NT2/D1 (cell line): ENCODE results near the gene CFTR.

ENCODE experiments used
- DNase-seq: peaks from one replicate; pipeline ENCODE4 v3.0.0-alpha.2; 2011; ENCODE audit warnings: low read depth, low spot score
- H3K27me3 ChIP-seq: 2 replicates; pipeline ENCODE4 v1.6.0; 2011; ENCODE audit warnings: mild to moderate bottlenecking; ENCODE audit not compliant: insufficient read length, insufficient read depth
- H3K36me3 ChIP-seq: 2 replicates; pipeline ENCODE4 v1.6.1; 2011; ENCODE audit warnings: mild to moderate bottlenecking, low read length, mixed read lengths; ENCODE audit not compliant: insufficient read depth, insufficient read length
- H3K4me1 ChIP-seq: 2 replicates; pipeline ENCODE4 v1.5.1; 2011; ENCODE audit not compliant: insufficient read depth, insufficient read length
- H3K4me3 ChIP-seq: 2 replicates; pipeline ENCODE4 v1.5.1; 2011; ENCODE audit warnings: low read depth; ENCODE audit not compliant: insufficient read length
- H3K9ac ChIP-seq: 2 replicates; pipeline ENCODE4 v1.6.0; 2011; ENCODE audit warnings: low read depth; ENCODE audit not compliant: insufficient read length
- H3K9me3 ChIP-seq: 2 replicates; pipeline ENCODE4 v1.5.1; 2011; ENCODE audit warnings: mild to moderate bottlenecking, low read length; ENCODE audit not compliant: insufficient read depth
- SUZ12 ChIP-seq: IDR thresholded peaks from 2 replicates; pipeline ENCODE4 v1.6.1; 2011; ENCODE audit not compliant: insufficient read length, insufficient read depth; ENCODE audit errors: extremely low read depth
- YY1 ChIP-seq: IDR thresholded peaks from 2 replicates; pipeline ENCODE4 v1.6.1; 2011; ENCODE audit not compliant: insufficient read length, insufficient read depth
- ZNF274 ChIP-seq: IDR thresholded peaks from 2 replicates; pipeline ENCODE4 v1.6.1; 2011; ENCODE audit warnings: mild to moderate bottlenecking, low read depth, low read length

Gene CFTR

DNA sequence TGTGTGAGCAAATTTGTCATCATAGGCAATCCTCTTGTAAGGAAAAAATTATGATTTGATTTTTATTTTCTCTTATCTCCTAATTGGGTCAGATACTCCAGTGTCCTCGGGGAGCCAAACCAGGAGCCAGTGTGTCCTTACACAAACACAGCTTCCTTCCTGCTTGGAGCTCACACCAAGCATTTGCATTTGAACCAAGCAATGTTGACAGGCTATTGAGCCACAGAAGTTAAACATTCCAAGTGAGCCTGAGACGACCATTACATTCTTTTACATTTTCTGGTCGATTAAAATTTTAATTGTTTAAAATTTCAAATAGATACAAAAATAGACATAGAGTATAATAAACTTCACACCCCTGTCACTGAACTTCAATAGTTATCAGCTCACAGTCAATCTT lies 194.8 kb downstream of the CFTR start:
- Histone ChIP-seq H3K9me3 (no peaks in the 10 kb centered on the region), H3K27me3 (no peaks in the 10 kb centered on the region), H3K4me3 (no peak overlapping the region), H3K9ac (no peak overlapping the region), H3K36me3 (no peaks in the 10 kb centered on the region), H3K4me1 (no peaks in the 10 kb centered on the region)
- peak; percentile 63 for DNase-seq
- TF ChIP-seq SUZ12 (no peak), ZNF274 (no peak), YY1 (no peak)

DNA sequence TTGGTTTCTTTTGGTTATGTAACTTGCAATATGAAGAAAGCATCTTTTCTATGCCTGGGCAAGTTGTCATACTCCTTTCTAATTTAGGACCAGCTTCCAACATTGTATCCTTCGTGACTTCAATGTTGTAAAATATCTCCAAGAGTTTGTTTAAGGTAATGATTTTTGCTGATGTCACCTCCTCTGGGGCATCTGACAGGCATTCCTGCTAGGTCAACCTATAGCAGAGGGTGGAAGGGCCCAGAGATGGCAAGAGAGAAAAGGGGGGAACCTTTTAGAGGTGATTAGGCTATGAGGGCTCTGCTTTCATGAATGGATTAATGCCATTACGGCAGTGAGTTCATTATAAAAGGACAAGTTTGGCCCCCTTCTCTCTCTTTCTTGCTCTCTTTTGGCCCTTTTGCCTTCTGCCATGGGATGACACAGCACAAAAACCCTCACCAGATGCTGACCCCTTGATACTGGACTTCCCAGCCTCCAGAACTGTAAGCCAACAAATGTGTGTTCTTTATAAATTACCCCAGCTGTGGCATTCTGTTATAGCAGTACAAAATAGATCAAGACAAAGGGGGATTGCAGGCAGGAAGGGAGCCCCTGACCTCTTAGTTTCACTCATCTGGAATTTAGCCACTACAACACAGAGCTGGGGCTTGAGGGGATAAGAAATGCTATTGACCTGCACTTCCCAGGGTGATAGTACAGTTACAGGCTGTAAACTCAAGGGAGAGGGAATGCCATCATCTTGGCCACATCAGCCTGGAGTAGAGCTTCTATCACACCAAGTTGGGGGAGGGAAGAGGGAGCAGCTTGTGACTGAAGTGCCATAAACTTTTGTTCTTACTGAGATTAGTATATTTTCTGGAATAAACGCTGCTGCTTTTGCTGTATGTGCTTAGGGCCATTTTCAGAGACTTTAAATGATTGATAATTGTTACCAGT lies 195.9 kb downstream of the CFTR start:
- no peak overlapping the region for H3K9ac ChIP-seq
- no peak overlapping the region for H3K4me3 ChIP-seq
- no peaks in the 10 kb centered on the region for H3K4me1 ChIP-seq
- no peak for TF ChIP-seq YY1
- TF ChIP-seq SUZ12, result no peak
- TF ChIP-seq ZNF274, result no peak
- H3K36me3 ChIP-seq, result no peaks in the 10 kb centered on the region
- H3K9me3 ChIP-seq, result no peaks in the 10 kb centered on the region
- DNase-seq, result no peak
- no peaks in the 10 kb centered on the region for H3K27me3 ChIP-seq

DNA sequence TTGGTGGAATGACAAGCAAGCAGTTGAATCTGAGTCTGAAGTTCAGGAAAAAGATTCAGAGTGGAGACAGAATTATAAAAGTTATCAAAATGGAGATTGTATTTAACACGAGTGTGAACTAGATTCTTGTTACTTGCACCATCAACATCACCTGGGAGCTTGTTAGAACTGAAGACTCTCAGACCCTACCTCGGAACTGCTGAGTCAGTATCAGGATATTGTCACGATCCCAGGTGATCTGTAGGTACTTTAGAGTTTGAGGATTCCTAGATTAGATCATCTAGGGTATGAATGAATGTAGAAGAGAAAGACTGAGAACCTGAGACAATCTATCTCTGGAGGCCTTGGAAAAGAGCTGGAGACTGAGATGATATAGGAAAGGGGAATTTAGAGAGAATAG lies 199.3 kb downstream of the CFTR start:
- Histone ChIP-seq H3K36me3 (no peaks in the 10 kb centered on the region), H3K9ac (no peak overlapping the region), H3K4me1 (no peaks in the 10 kb centered on the region), H3K27me3 (no peaks in the 10 kb centered on the region), H3K9me3 (no peaks in the 10 kb centered on the region), H3K4me3 (no peak overlapping the region)
- no peak for DNase-seq
- TF ChIP-seq ZNF274 (no peak), SUZ12 (no peak), YY1 (no peak)

DNA sequence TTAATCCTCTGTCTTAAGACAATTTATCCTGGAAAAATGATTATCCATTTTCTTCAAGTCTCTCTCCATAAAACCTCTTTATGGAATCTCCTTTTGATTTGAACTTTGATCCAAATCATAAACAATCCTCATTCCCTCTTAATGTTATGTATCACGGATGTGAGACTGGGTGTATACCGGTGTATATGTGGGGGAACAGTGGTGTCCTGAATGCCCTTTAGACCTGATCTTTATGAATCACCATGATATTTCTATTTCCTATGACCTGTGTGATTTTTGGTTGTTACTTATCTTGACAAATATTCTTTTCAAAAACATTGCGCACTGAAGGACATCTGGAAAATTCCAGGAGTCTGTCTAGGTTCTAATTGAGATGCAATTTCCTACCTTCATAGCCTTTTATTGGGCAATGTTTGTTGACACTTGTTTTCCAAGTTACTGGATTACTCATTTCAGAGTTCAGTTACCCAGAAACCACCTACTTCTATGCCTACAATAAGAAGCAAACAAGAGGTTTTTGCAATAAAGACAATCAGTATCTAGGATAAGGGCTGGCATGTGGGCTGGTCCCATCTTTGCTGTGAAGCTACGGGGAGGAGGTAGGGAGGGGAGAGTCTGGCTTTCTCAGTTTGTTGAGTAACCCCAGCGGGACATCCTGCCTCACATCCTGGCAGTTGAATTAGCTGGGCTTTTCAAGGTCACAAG lies 203.0 kb downstream of the CFTR start:
- H3K4me1 ChIP-seq, result no peaks in the 10 kb centered on the region
- no peak for DNase-seq

DNA sequence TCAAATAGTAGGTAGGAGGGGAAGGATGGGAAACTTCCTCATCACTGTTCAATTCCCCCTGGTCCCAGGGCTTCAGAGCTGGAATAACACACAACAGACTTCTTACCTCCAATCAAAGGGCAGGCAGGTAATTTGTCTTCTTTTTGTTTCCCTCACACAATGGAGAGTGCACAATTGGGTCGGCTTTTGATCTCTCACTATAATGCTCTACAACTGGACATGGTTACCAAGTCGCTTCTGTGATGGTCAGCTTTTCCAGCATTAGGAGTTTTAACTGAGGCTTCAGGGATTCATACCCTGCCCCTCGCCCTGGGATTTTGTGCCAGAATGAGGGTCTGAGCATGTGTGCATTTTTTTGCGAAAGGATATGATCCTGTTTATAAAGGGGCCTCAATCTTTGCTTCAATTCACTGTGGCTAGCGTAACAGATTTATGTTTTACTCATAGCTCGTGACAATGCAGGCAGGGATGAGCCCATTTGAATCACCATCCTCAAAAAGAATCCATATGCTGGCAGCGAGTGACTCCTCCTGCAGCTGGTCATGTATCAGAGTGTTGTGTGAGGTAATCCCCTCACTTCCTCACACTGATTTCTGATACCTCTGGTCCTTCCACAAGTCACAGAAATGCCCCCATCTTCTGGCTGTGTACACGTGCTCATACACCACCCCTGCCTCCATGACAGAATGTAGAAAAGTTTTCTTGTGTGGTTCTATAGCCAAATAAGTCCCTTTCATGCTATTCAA lies 203.8 kb downstream of the CFTR start:
- H3K9ac ChIP-seq, result no peak overlapping the region
- no peaks in the 10 kb centered on the region for H3K36me3 ChIP-seq
- TF ChIP-seq ZNF274 (no peak), YY1 (no peak), SUZ12 (no peak)
- no peak for DNase-seq
- H3K4me3 ChIP-seq, result no peak overlapping the region
- no peaks in the 10 kb centered on the region for H3K4me1 ChIP-seq
- no peaks in the 10 kb centered on the region for H3K27me3 ChIP-seq
- H3K9me3 ChIP-seq, result no peaks in the 10 kb centered on the region

More for the DNA sequence above, 203.0 kb downstream of the CFTR start:
- Histone ChIP-seq H3K36me3 (no peaks in the 10 kb centered on the region), H3K27me3 (no peaks in the 10 kb centered on the region), H3K9ac (no peak overlapping the region), H3K9me3 (no peaks in the 10 kb centered on the region), H3K4me3 (no peak overlapping the region)
- TF ChIP-seq ZNF274 (no peak), SUZ12 (no peak), YY1 (no peak)

DNA sequence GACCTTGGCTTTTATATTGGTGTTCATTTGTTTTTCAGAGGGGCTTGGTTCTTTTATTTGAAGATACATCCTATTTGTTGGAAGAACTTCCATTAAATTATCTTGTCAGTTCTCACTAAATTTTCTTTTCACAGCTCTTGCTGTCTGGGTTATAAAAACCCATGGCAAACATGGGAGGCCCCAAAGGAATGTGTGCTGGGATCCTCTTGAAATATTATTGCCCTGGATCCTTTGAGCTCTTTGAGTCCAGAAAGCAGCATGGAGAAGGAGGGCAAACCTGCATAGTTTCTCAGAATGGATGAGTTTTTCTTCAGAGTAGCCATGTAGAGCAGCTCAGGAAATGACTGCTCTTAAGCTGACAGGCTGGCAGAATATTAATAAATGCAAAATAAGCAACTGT lies 206.0 kb downstream of the CFTR start:
- H3K27me3 ChIP-seq, result no peaks in the 10 kb centered on the region
- no peaks in the 10 kb centered on the region for H3K9me3 ChIP-seq
- no peak for DNase-seq
- H3K9ac ChIP-seq, result no peak overlapping the region
- no peak overlapping the region for H3K4me3 ChIP-seq
- no peaks in the 10 kb centered on the region for H3K36me3 ChIP-seq
- no peaks in the 10 kb centered on the region for H3K4me1 ChIP-seq
- TF ChIP-seq SUZ12, result no peak
- no peak for TF ChIP-seq YY1
- TF ChIP-seq ZNF274, result no peak
